ENCODE measurements around the gene STOML1.

The STOML1 gene

GRCh38 chr15:73935547-73935946 is 56.5 kb downstream of the STOML1 start:
- Histone ChIP-seq H3K27ac (no peak overlapping the region), H3K27me3 (replicated peaks) (no peaks in the 10 kb centered on the region), H3K36me3 (replicated peaks) (peaks cover 2% of the 10 kb centered on the region), H3K4me3 (ENCODE audit: low read depth, low read length) (no peak overlapping the region)
- no peak for DNase-seq
- in situ Hi-C loops (cut with HindIII; ENCODE audit: low pct_ligation_motif_present, low sequenced_read_pairs) = no loop called here
- TF ChIP-seq, protein P1, sequence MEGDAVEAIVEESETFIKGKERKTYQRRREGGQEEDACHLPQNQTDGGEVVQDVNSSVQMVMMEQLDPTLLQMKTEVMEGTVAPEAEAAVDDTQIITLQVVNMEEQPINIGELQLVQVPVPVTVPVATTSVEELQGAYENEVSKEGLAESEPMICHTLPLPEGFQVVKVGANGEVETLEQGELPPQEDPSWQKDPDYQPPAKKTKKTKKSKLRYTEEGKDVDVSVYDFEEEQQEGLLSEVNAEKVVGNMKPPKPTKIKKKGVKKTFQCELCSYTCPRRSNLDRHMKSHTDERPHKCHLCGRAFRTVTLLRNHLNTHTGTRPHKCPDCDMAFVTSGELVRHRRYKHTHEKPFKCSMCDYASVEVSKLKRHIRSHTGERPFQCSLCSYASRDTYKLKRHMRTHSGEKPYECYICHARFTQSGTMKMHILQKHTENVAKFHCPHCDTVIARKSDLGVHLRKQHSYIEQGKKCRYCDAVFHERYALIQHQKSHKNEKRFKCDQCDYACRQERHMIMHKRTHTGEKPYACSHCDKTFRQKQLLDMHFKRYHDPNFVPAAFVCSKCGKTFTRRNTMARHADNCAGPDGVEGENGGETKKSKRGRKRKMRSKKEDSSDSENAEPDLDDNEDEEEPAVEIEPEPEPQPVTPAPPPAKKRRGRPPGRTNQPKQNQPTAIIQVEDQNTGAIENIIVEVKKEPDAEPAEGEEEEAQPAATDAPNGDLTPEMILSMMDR (IDR thresholded peaks at IDR 0.05; ENCODE audit: low read depth, low read length, missing control alignments) = no peak

DNA sequence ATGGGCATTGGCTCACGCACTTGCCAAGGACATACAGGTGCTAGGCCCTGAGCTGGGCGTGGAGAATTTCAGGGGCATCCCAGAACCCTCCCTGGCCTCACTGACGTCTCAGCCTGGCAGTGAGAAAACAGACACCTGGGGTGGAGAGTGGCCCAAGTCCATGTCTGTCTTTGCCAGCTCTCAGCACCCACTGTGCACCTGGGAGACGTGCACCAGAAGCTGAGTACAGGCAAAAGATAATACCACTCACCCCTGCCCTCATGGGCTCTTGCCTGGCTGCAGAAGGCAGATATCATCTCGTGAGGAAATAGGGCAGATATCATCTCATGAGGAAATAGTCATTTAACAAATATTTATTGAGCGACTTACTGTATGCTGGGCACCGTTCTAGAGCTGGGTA is 57.8 kb downstream of the STOML1 start:
- no peak overlapping the region for H3K4me3 ChIP-seq (ENCODE audit: low read depth, low read length)
- TF ChIP-seq, protein P1 (IDR thresholded peaks at IDR 0.05; ENCODE audit: low read depth, low read length, missing control alignments) = no peak
- no peak for DNase-seq

DNA sequence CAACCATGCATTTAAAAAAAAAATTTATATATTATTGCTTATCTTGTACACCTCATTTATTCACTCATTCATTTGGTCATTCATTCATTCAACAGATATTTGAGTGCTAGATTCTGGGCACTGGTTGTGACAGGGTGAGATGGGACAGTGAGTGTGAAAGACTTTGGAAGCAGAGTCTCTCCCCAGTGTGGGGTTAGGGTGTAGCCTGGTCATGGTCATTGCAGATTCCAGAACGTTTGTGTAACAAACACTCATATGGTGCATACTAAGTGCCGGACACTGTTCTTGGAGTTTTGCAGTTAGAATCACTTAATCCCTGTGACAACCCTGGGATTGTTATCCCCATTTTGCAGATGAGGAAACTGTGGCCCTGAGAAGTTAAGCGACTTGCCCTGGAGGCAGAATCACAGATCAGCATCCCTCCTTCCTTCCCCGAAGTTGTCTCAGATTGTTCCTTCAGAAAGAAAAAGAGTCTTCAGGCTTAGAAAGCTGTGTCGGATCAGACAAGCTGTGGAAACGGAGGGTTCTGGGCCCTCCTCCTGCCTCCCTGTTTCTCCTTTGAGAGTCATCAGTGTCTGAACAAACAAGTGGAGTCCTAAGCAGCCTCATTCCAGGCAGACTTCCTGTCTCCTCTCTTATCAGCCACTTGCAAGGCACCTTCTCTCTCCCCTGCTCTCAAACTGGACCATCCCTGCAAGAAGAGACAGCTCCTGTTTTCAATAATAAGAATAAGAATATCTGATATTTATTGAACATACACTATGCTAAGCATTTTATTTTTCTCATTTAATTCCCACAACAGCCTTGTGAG is 59.5 kb downstream of the STOML1 start:
- peak; percentile 45 for DNase-seq
- peaks cover 2% of the 10 kb centered on the region for H3K36me3 ChIP-seq (replicated peaks)
- H3K4me3 ChIP-seq (ENCODE audit: low read depth, low read length) = no peak overlapping the region
- H3K27ac ChIP-seq = peak overlapping the region; percentile 48
- TF ChIP-seq, protein P1 (IDR thresholded peaks at IDR 0.05; ENCODE audit: low read depth, low read length, missing control alignments) = no peak
- in situ Hi-C loops (cut with HindIII; ENCODE audit: low pct_ligation_motif_present, low sequenced_read_pairs) = no loop called here
- no peaks in the 10 kb centered on the region for H3K27me3 ChIP-seq (replicated peaks)

More for the DNA sequence above, 57.8 kb downstream of the STOML1 start:
- Histone ChIP-seq H3K27me3 (replicated peaks) (no peaks in the 10 kb centered on the region), H3K36me3 (replicated peaks) (peaks cover 2% of the 10 kb centered on the region), H3K27ac (no peak overlapping the region)
- in situ Hi-C loops (cut with HindIII; ENCODE audit: low pct_ligation_motif_present, low sequenced_read_pairs) = no loop called here

GRCh38 chr15:73931441-73931840 is 60.7 kb downstream of the STOML1 start:
- no peak overlapping the region for H3K27ac ChIP-seq
- H3K36me3 ChIP-seq (replicated peaks) = peaks cover 2% of the 10 kb centered on the region
- DNase-seq = no peak
- no peak overlapping the region for H3K4me3 ChIP-seq (ENCODE audit: low read depth, low read length)
- in situ Hi-C loops (cut with HindIII; ENCODE audit: low pct_ligation_motif_present, low sequenced_read_pairs) = no loop called here
- TF ChIP-seq, protein P1 (IDR thresholded peaks at IDR 0.05; ENCODE audit: low read depth, low read length, missing control alignments) = no peak
- no peaks in the 10 kb centered on the region for H3K27me3 ChIP-seq (replicated peaks)

- TF ChIP-seq, protein P1 (IDR thresholded peaks at IDR 0.05; ENCODE audit: low read depth, low read length, missing control alignments) = no peak
- no peaks in the 10 kb centered on the region for H3K27me3 ChIP-seq (replicated peaks)
- H3K36me3 ChIP-seq (replicated peaks) = peaks cover 2% of the 10 kb centered on the region
- in situ Hi-C loops (cut with HindIII; ENCODE audit: low pct_ligation_motif_present, low sequenced_read_pairs) = no loop called here
- H3K4me3 ChIP-seq (ENCODE audit: low read depth, low read length) = no peak overlapping the region
- peak overlapping the region; percentile 62 for H3K27ac ChIP-seq
- no peak for DNase-seq
These were observed 61.3 kb downstream of the STOML1 start for GRCh38 chr15:73930790-73931281.

Data from brain microvascular endothelial cell (primary cell).